Endothelial cell of umbilical vein (primary cell): ENCODE results near the gene INO80B. TPM values are rescaled to one million over a fixed set of nuclear protein-coding genes. Genes with fewer than 3 reads are reported as not detected.

Experiments used
- BruUV-seq: library from RNA; stranded (reverse); fragments of 400-500 nt; replicated peaks from 2 replicates; lab custom pipeline; 2021; lab: Mats Ljungman, UMichigan
- CTCF ChIA-PET: fragments of 300-600, 350-600 bp; sonication (Branson Sonifier 250); formaldehyde crosslinking; loops from one replicate; lab custom pipeline; 2021; ENCODE audit warnings: antibody characterized with exemption, inconsistent platforms; lab: Charles Lee
- POLR2A ChIA-PET: fragments of 300-600, 350-600 bp; sonication (Branson Sonifier 250); formaldehyde crosslinking; loops from one replicate; lab custom pipeline; 2021; ENCODE audit warnings: antibody characterized with exemption, inconsistent platforms; lab: Charles Lee
- DNase-seq: peaks from one replicate; pipeline ENCODE4 v3.0.0-alpha.2; 2011; ENCODE audit warnings: low read depth, low spot score
- FAIRE-seq: peaks from 2 replicates; lab custom pipeline; 2011; peaks lifted over from hg19 to GRCh38; lab: Jason Lieb, UNC
- H2AFZ ChIP-seq: 2 replicates; pipeline ENCODE4 v1.6.0; 2012; ENCODE audit warnings: low read depth, low read length, control low read depth, inconsistent platforms
- H3K27ac ChIP-seq: 2 replicates; pipeline ENCODE4 v1.5.1; 2011; ENCODE audit warnings: low read depth, mild to moderate bottlenecking, control low read depth, low read length, moderate library complexity; ENCODE audit not compliant: insufficient read depth
- H3K27me3 ChIP-seq, 2 experiments: 2 replicates each; pipeline versions ENCODE4 v1.6.0 to v1.6.1; 2011; ENCODE audit warnings: low read length in 2 of 2, mixed read lengths in 1 of 2; ENCODE audit not compliant: control insufficient read depth in 2 of 2, insufficient read depth in 2 of 2
- H3K36me3 ChIP-seq, 2 experiments: 2 replicates in 1 of 2; 3 replicates in 1 of 2; pipeline ENCODE4 v1.5.1; 2011; ENCODE audit warnings: low read length in 2 of 2, mild to moderate bottlenecking in 1 of 2, moderate library complexity in 1 of 2; ENCODE audit not compliant: control insufficient read depth in 2 of 2, insufficient read depth in 2 of 2; ENCODE audit errors: extremely low read depth in 1 of 2
- H3K4me1 ChIP-seq: 3 replicates; pipeline ENCODE4 v1.5.1; 2011; ENCODE audit warnings: mild to moderate bottlenecking, low read length; ENCODE audit not compliant: control insufficient read depth, insufficient read depth; ENCODE audit errors: extremely low read depth
- H3K4me2 ChIP-seq: 2 replicates; pipeline ENCODE4 v1.6.1; 2011; ENCODE audit warnings: low read length, control low read depth, mixed read lengths; ENCODE audit not compliant: insufficient read depth
- H3K4me3 ChIP-seq, 3 experiments: fragments of 200-600 bp in 1 of 3; sonication (generic), shearing (Covaris generic) in 1 of 3; replicated peaks in 1 of 3; 2 replicates each; pipeline ENCODE4 v1.5.1; 2011 to 2016; ENCODE audit warnings: control low read depth in 3 of 3, low read length in 3 of 3, mild to moderate bottlenecking in 2 of 3, inconsistent platforms in 1 of 3, low read depth in 1 of 3, moderate library complexity in 1 of 3; ENCODE audit not compliant: insufficient read depth in 1 of 3
- H3K79me2 ChIP-seq: 2 replicates; pipeline ENCODE4 v1.6.0; 2012; ENCODE audit warnings: low read length, inconsistent platforms; ENCODE audit not compliant: control insufficient read depth, insufficient read depth
- H3K9ac ChIP-seq: replicated peaks from 2 replicates; pipeline ENCODE3; 2011; ENCODE audit warnings: low read length, control low read depth; ENCODE audit not compliant: insufficient read depth; ENCODE audit errors: extremely low read depth
- H3K9me1 ChIP-seq: replicated peaks from 3 replicates; pipeline ENCODE4 v1.6.0; 2011; ENCODE audit warnings: mild to moderate bottlenecking, low read length; ENCODE audit not compliant: control insufficient read depth, insufficient read depth; ENCODE audit errors: extremely low read depth
- H3K9me3 ChIP-seq: replicated peaks from 2 replicates; pipeline ENCODE4 v1.5.1; 2012; ENCODE audit warnings: low read length, inconsistent platforms; ENCODE audit not compliant: control insufficient read depth, insufficient read depth
- H4K20me1 ChIP-seq: replicated peaks from 2 replicates; pipeline ENCODE3; 2011; ENCODE audit warnings: mild to moderate bottlenecking, low read length; ENCODE audit not compliant: control insufficient read depth, insufficient read depth; ENCODE audit errors: extremely low read depth
- CTCF ChIP-seq, 2 donors: IDR thresholded peaks; 1 replicate in 1 of 2; 2 replicates in 1 of 2; pipeline ENCODE4 v1.5.1; 2011; ENCODE audit warnings: low read length in 2 of 2, mild to moderate bottlenecking in 2 of 2, moderate library complexity in 2 of 2, control low read depth in 1 of 2, inconsistent platforms in 1 of 2, low read depth in 1 of 2; ENCODE audit not compliant: insufficient read depth in 1 of 2; ENCODE audit errors: extremely low read depth in 1 of 2
- EZH2 ChIP-seq: IDR thresholded peaks from 2 replicates; pipeline ENCODE4 v1.6.1; 2012; ENCODE audit warnings: borderline replicate concordance, low read depth, mild to moderate bottlenecking, moderate library complexity, low read length, inconsistent platforms; ENCODE audit not compliant: severe bottlenecking
- FOS ChIP-seq: IDR thresholded peaks from 2 replicates; pipeline ENCODE4 v1.6.1; 2011; ENCODE audit warnings: mild to moderate bottlenecking, low read length, moderate library complexity, borderline replicate concordance; ENCODE audit not compliant: insufficient read depth
- GATA2 ChIP-seq: IDR thresholded peaks from 2 replicates; pipeline ENCODE4 v1.7.0; 2011; ENCODE audit warnings: low read depth, mild to moderate bottlenecking, moderate library complexity, mixed read lengths, low read length; ENCODE audit not compliant: insufficient read length, insufficient read depth
- JUN ChIP-seq: IDR thresholded peaks from 2 replicates; pipeline ENCODE4 v1.6.1; 2011; ENCODE audit warnings: borderline replicate concordance, low read depth; ENCODE audit not compliant: insufficient read length, insufficient read depth
- MAX ChIP-seq: IDR thresholded peaks from 2 replicates; pipeline ENCODE4 v1.6.1; 2011; ENCODE audit not compliant: insufficient read depth, insufficient read length
- MYC ChIP-seq: IDR thresholded peaks from one replicate; pipeline ENCODE4 v1.6.1; 2011; ENCODE audit warnings: mild to moderate bottlenecking, low read depth, low read length
- POLR2A ChIP-seq: IDR thresholded peaks from 2 replicates; pipeline ENCODE4 v1.6.1; 2012; ENCODE audit warnings: low read depth, mild to moderate bottlenecking, control low read depth, low read length
- POLR2AphosphoS5 ChIP-seq: IDR thresholded peaks from 2 replicates; pipeline ENCODE4 v1.6.1; 2012; ENCODE audit warnings: low read depth, mild to moderate bottlenecking, control low read depth, low read length, moderate library complexity; ENCODE audit not compliant: insufficient read depth
- dilution Hi-C: fragments of 300-500 bp; cut with MboI; formaldehyde crosslinking; loops from one replicate; pipeline ENCODE4 v1.15.0; 2019; ENCODE audit warnings: low sequenced_read_pairs; ENCODE audit not compliant: extremely low pct_ligation_motif_present
- intact Hi-C: fragments of 100-400 bp; cut with micrococcal nuclease; formaldehyde crosslinking; loops from one replicate; pipeline ENCODE4 v1.10.0; 2022
- polyA plus RNA-seq, 4 experiments: library from polyadenylated mRNA; depleted of rRNA in 3 of 4; stranded (reverse) in 3 of 4; unstranded in 1 of 4; fragments of >200 nt; gene quantifications; 2 replicates each; pipeline versions ENCODE4 v1.2.1 to v1.2.3, GENCODE V29; 2011 to 2012; ENCODE audit warnings: missing spikeins in 1 of 4
- total RNA-seq: library from RNA; stranded (reverse); gene quantifications from 2 replicates; pipeline ENCODE4 v1.2.3, GENCODE V29; 2021

INO80B gene
- total and polyA plus RNA-seq, 2 donors (not counting 3 experiments of a cell fraction or from before 2014, with no cell fraction given), result 15.1 to 24.2 TPM

- Histone ChIP-seq H3K9me3 (no peaks in the 10 kb centered on the region), H3K9ac (no peak overlapping the region), H2AFZ (no peak overlapping the region), H3K4me1 (peaks cover 5% of the 10 kb centered on the region), H3K79me2 (no peaks in the 10 kb centered on the region), H3K4me2 (no peak overlapping the region), H3K27me3 (no peaks in the 10 kb centered on the region), H4K20me1 (no peaks in the 10 kb centered on the region), H3K9me1 (no peaks in the 10 kb centered on the region), H3K27ac (no peak overlapping the region), H3K36me3 (peaks cover 3 to 14% of the 10 kb centered on the region in 2 experiments), H3K4me3 (no peak overlapping the region)
- TF ChIP-seq POLR2A (no peak), JUN (no peak), POLR2AphosphoS5 (no peak), FOS (no peak), MAX (no peak), GATA2 (no peak), EZH2 (no peak), CTCF (IDR thresholded peaks at IDR 0.05; ENCODE audit: extremely low read depth in 1 of 2, insufficient read depth in 1 of 2, low read depth in 1 of 2, low read length in 2 of 2) (no peak), MYC (no peak)
- ChIA-PET POLR2A (no interaction called here), CTCF (interaction anchor here (0.9 to 2.1 kb wide), 3 partner anchors 8 to 42 kb away, joined by 3 to 8 read pairs (median 3); no protein-coding TSS in a partner anchor)
- BruUV-seq, result no TSS peak
- no peak for FAIRE-seq
- intact Hi-C loops (no loop called here), dilution Hi-C loops (no loop called here)
- no peak for DNase-seq
These were observed 35.0 kb downstream of the INO80B start for GRCh38 chr2:74489906-74490305.
